Fibroblast of the aortic adventitia (primary cell): ENCODE measurements around the gene BCOR. TPM values are rescaled to one million over a fixed set of nuclear protein-coding genes. Genes with fewer than 3 reads are reported as not detected.
A peak's percentile ranks its signal among the peaks of the same experiment; 100 is the strongest.

ENCODE experiments used
- DNase-seq: peaks from one replicate; pipeline ENCODE4 v3.0.0-alpha.2; 2010; ENCODE audit warnings: low read depth
- H3K4me3 ChIP-seq: 2 replicates; pipeline ENCODE4 v1.5.1; 2011; ENCODE audit warnings: low read depth, mild to moderate bottlenecking, control low read depth, low read length, moderate library complexity
- total RNA-seq: library from RNA; depleted of rRNA; stranded (reverse); fragments of >200 nt; gene quantifications from 2 replicates; pipeline ENCODE4 v1.2.3, GENCODE V29; 2012; ENCODE audit warnings: low replicate concordance
- TF ChIP-seq, protein P1 (sequence below): IDR thresholded peaks from 2 replicates; pipeline ENCODE4 v1.5.1; 2011; ENCODE audit warnings: mild to moderate bottlenecking, low read length, control low read depth, inconsistent platforms; ENCODE audit not compliant: insufficient read depth

The BCOR gene
- total RNA-seq, 1 donor: 12.7 TPM

DNA sequence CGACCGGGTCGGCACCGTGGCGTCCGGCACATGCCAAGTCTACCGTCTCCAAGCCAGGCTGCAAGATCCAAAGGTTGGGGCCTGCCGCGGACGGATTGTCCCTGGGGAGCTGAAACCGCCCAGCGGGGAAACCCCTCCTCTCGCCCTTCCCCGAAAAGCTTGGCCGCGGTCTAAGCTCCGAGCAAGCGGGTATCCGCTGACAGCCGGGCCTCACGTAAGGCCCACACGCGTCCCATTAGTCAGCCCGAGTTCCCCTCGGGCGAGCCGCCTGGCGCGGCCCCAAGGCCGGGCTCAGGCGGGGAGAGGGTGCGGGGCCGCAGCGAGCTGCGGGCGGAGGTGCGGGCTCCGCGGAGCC lies 6.8 kb upstream of the BCOR start:
- peak overlapping the region; percentile 54 for H3K4me3 ChIP-seq
- DNase-seq: peak; percentile 73
- TF ChIP-seq, protein P1, sequence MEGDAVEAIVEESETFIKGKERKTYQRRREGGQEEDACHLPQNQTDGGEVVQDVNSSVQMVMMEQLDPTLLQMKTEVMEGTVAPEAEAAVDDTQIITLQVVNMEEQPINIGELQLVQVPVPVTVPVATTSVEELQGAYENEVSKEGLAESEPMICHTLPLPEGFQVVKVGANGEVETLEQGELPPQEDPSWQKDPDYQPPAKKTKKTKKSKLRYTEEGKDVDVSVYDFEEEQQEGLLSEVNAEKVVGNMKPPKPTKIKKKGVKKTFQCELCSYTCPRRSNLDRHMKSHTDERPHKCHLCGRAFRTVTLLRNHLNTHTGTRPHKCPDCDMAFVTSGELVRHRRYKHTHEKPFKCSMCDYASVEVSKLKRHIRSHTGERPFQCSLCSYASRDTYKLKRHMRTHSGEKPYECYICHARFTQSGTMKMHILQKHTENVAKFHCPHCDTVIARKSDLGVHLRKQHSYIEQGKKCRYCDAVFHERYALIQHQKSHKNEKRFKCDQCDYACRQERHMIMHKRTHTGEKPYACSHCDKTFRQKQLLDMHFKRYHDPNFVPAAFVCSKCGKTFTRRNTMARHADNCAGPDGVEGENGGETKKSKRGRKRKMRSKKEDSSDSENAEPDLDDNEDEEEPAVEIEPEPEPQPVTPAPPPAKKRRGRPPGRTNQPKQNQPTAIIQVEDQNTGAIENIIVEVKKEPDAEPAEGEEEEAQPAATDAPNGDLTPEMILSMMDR: no peak

- no peak for DNase-seq
- TF ChIP-seq, protein P1: no peak
- H3K4me3 ChIP-seq: no peak overlapping the region
Measured at GRCh38 chrX:40103565-40104323, 6.0 kb upstream of the BCOR start.

DNA sequence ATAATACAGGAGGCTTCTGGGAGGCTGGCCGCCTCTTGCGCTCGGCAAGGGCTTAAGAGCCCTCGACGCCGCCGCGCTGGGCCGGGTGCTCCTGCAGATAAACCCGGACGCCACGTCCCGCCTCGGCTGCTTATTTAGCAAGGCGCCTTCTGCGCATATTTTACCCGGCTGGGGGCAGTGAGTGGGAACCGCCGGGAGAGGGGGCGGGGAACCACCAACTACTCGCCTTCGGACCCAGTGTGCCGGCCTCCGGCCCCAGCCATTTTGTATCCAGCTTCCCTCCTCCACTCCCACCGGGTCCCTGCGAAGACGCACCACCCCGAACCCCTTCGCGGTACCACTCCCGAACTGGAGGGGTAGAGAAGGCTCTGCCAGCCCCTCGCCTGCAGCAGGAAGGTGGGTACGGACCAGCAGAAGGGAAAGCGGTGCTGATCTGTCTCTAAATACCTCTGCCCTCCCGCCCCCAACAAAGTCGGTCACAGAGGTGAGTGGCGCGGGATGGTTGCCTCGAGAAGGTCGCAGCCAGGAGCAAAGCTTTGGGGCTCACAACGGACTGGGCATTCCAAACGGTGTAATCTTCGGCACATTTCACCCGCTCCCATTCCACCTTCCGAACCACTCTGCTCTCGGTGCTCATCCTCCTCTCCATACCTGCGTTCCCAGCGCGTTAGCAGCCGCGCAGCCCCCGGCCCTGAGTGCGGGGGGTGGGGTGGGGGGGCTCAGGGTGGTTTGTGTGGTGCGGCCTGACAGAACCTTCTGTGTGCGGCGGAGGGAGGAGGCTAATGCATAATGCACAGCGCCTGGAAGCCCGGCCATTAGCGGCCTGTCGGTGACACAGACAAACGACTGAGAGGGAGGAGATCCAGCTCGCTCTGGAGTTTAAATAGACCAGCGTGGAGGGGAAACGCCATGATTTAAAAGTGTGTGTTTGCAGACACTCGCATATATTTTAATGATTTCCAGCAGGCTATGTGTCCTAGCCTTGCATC lies 4.9 kb upstream of the BCOR start:
- DNase-seq: no peak
- no peak overlapping the region for H3K4me3 ChIP-seq
- TF ChIP-seq, protein P1: no peak

DNA sequence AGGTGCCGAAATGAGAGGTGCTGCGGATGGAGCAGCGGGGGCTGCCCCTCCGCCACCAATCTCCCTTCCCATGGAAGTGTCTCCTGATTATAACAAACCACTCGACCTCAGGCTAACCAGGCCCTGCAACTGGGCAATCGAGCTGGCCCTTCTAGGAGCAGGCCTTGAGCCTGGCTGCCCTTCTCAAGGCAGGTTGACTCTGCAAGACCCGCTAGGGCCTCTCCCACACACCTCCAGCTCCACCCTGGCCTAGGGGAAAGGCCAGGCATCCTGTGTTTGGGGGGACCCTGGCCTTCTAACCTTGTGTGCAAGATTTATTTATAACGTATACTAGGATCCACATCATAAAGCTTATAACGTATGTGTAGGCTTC lies 3.7 kb upstream of the BCOR start:
- TF ChIP-seq, protein P1: no peak
- no peak for DNase-seq
- H3K4me3 ChIP-seq: no peak overlapping the region

DNA sequence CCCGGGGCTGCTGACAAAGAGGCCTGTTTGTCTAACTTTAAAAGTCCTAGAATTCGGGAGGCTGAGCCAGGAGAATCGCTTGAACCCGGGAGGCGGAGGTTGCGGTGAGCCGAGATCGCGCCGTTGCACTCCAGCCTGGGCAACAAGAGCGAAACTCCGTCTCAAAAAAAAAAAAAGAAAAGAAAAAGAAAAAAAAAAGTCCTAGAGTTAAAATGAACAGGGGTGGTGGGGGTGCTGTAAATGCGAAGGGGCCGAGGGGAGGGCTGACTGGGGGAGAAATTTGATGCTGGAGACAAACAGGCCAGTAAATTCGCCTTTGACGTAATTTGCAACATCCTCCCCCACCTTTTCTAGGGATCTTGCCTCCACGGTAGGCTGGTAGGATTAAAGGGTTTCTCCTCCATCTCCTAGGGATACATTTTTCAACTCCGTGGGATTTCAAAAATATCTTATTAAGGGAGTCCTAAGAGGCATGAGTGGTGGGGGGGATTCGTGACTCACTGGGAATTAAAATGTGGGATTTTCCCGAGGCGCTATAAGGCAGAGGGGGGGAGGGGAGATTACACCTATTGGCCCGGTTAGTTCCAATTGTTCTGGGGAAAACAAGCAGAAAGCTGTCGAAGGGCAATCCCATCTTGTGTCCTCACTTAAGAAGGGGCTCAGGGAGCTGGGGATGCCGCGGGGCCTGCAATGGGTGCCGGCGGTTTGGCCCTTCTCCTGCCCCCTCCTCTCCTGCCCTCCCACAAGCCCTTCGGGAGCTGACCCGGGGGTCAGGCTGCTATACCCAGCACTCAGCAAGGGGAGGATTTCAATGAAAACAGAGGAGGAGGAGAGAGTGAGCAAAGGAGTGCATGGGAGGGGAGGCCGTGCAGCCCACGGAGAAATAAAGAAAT lies 3.0 kb upstream of the BCOR start:
- DNase-seq: no peak
- TF ChIP-seq, protein P1: no peak
- H3K4me3 ChIP-seq: no peak overlapping the region

DNA sequence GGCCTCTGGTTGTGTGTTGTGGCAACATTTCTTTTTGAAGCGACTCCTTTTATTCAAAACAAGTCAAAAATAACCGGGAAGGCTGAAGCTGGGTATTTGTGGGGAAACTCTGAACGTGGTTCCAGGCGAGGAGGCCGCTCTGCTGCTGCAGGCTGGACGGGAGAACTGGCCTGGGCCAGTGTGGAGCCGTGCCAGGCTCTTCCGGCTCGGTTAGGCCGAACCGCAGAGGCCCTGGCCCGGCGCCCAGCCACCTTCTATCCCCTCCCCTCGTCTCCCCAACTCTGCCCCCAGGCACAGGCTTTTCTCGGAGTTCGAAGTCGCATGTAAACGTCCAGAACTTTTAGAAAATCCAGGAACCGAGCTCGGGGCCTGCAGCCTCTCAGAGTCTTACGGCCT lies 2.4 kb upstream of the BCOR start:
- TF ChIP-seq, protein P1: no peak
- no peak for DNase-seq

More for the DNA sequence above, 2.4 kb upstream of the BCOR start:
- no peak overlapping the region for H3K4me3 ChIP-seq
